ENCODE results near the gene RIMBP2.

RIMBP2 gene

GRCh38 chr12:130520784-130521183, 195.3 kb downstream of the RIMBP2 start:
- in situ Hi-C loops (cut with HindIII; ENCODE audit: low sequenced_read_pairs), result no loop called here

- in situ Hi-C loops (cut with HindIII; ENCODE audit: low sequenced_read_pairs), result no loop called here
These were observed 198.5 kb downstream of the RIMBP2 start for GRCh38 chr12:130517588-130517987.

GRCh38 chr12:130514149-130514551, 201.9 kb downstream of the RIMBP2 start:
- in situ Hi-C loops (cut with HindIII; ENCODE audit: low sequenced_read_pairs), result no loop called here

GRCh38 chr12:130513556-130513955, 202.5 kb downstream of the RIMBP2 start:
- in situ Hi-C loops (cut with HindIII; ENCODE audit: low sequenced_read_pairs), result no loop called here

GRCh38 chr12:130511285-130511684, 204.8 kb downstream of the RIMBP2 start:
- in situ Hi-C loops (cut with HindIII; ENCODE audit: low sequenced_read_pairs), result no loop called here

- in situ Hi-C loops (cut with HindIII; ENCODE audit: low sequenced_read_pairs), result no loop called here
These were observed 206.6 kb downstream of the RIMBP2 start for GRCh38 chr12:130509454-130509853.

GRCh38 chr12:130508847-130509246, 207.3 kb downstream of the RIMBP2 start:
- in situ Hi-C loops (cut with HindIII; ENCODE audit: low sequenced_read_pairs), result no loop called here

- in situ Hi-C loops (cut with HindIII; ENCODE audit: low sequenced_read_pairs), result no loop called here
These were observed 207.8 kb downstream of the RIMBP2 start for GRCh38 chr12:130508318-130508717.

GRCh38 chr12:130506844-130507243, 209.3 kb downstream of the RIMBP2 start:
- in situ Hi-C loops (cut with HindIII; ENCODE audit: low sequenced_read_pairs), result no loop called here

GRCh38 chr12:130504840-130505175, 211.3 kb downstream of the RIMBP2 start:
- in situ Hi-C loops (cut with HindIII; ENCODE audit: low sequenced_read_pairs), result no loop called here

- in situ Hi-C loops (cut with HindIII; ENCODE audit: low sequenced_read_pairs), result no loop called here
These were observed 211.8 kb downstream of the RIMBP2 start for GRCh38 chr12:130504110-130504839.

GRCh38 chr12:130501821-130502220, 214.3 kb downstream of the RIMBP2 start:
- in situ Hi-C loops (cut with HindIII; ENCODE audit: low sequenced_read_pairs), result no loop called here

GRCh38 chr12:130500835-130501330, 215.2 kb downstream of the RIMBP2 start:
- in situ Hi-C loops (cut with HindIII; ENCODE audit: low sequenced_read_pairs), result no loop called here

GRCh38 chr12:130499474-130499873, 216.6 kb downstream of the RIMBP2 start:
- in situ Hi-C loops (cut with HindIII; ENCODE audit: low sequenced_read_pairs), result no loop called here

GRCh38 chr12:130498589-130499385, 217.3 kb downstream of the RIMBP2 start:
- in situ Hi-C loops (cut with HindIII; ENCODE audit: low sequenced_read_pairs), result no loop called here

GRCh38 chr12:130497991-130498390, 218.1 kb downstream of the RIMBP2 start:
- in situ Hi-C loops (cut with HindIII; ENCODE audit: low sequenced_read_pairs), result no loop called here

- in situ Hi-C loops (cut with HindIII; ENCODE audit: low sequenced_read_pairs), result no loop called here
These were observed 218.8 kb downstream of the RIMBP2 start for GRCh38 chr12:130497321-130497720.

- in situ Hi-C loops (cut with HindIII; ENCODE audit: low sequenced_read_pairs), result no loop called here
These were observed 219.5 kb downstream of the RIMBP2 start for GRCh38 chr12:130496516-130497120.

GRCh38 chr12:130495156-130495555, 220.9 kb downstream of the RIMBP2 start:
- in situ Hi-C loops (cut with HindIII; ENCODE audit: low sequenced_read_pairs), result no loop called here

GRCh38 chr12:130494736-130495135, 221.4 kb downstream of the RIMBP2 start:
- in situ Hi-C loops (cut with HindIII; ENCODE audit: low sequenced_read_pairs), result no loop called here

- in situ Hi-C loops (cut with HindIII; ENCODE audit: low sequenced_read_pairs), result no loop called here
These were observed 222.1 kb downstream of the RIMBP2 start for GRCh38 chr12:130493951-130494350.
